Measurements from ENCODE around the gene LARP6.
"Not testable (repeated sequence)": the region's sequence is repeated elsewhere in the genome, so short reads cannot be mapped to it uniquely, and the experiment has no call there.

The LARP6 gene

DNA sequence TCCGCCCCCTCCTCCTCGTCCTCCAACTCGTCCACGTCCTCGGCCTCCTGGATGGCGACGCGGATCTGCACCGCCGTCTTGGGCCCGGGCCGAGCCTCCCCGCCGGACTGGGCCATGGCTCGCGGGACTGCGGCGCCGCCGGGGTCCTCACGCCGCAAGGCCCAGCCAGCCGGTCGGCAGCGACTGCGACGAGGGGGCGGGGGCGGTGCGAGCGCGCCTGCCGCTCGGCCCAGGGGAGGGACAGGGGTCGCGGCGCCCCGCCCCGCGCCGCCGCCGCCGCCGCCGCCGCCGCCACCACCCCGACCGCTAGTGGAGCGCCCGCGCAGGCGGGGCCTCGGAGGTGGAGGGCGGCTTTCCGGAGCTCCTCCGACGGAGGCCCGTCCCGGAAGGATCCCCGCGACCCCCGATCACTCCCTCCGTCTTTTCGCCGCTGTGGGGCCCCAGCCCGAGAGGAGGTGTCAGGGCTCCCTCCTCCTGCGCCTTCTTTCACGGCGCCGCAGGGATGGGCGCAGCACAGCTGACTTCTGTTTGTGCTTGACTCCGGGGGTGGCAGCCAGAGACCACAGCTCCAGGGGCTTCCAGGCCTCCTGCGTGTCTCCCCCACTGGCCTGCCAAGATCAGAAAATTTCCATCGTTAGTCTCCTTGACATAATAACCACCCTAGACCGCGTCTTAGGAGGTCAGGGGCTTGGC is at the start of gene LARP6:
Gene LARP6 (minus strand): TSS at position 185 of the 693 bp plus-strand sequence. CDS start 69 bp downstream, at position 116.
- DNase-seq (ENCODE audit: low read depth in 2 of 3, low spot score in 1 of 3): peak in 1 of 3 donors; percentile 10

DNA sequence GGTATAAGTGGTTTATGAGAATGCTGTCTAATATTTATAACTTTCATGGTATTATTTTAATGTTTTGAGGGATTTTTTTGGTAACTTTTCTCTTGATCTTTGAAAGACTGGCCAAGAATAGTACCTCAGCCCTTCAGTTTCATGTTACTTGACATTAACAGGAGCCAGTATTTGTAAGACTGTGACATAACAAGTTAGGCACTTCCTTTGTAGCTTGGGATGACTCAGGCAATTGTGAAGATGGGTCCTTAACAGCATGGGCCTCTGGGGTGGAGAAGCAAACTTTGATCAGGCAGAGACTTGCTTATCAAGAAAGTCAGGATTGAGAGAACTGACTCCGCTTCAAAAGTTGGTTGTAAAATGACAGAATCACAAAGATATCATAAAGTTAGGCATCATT is 48.1 kb upstream of the LARP6 start:
- DNase-seq (ENCODE audit: low read depth in 2 of 3, low spot score in 1 of 3): no peak

DNA sequence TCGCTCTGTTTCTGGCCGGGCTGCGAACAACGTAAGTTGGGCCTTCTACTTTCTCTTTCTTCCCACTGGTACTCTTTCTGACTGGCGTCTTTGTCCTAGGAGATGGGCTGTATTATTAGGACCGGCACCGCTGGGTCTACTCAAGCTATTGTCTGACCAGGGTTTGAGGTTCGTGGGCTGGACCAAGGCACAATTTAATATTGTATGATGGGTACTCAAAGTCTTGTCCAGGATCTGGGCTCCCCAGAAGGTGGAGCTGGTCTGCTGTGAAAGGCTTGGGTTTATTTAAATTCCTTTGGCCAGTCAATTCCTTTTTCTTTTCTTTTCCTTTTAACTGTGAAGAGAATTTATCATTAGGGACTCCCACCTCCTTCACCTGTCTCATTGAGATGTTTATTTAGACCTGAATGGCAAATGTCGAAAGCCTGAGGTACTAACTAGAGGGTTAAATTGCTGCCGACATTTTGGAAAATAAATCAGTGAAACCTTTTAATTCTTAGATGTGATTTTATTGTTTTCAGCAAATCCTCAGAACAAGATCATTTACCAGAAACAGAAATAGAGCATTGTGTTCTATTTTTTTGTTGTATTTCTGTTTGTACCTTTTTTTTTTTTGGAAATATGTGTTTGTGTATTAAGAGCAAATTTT is 39.1 kb upstream of the LARP6 start:
- no peak for DNase-seq (ENCODE audit: low read depth in 2 of 3, low spot score in 1 of 3)

DNA sequence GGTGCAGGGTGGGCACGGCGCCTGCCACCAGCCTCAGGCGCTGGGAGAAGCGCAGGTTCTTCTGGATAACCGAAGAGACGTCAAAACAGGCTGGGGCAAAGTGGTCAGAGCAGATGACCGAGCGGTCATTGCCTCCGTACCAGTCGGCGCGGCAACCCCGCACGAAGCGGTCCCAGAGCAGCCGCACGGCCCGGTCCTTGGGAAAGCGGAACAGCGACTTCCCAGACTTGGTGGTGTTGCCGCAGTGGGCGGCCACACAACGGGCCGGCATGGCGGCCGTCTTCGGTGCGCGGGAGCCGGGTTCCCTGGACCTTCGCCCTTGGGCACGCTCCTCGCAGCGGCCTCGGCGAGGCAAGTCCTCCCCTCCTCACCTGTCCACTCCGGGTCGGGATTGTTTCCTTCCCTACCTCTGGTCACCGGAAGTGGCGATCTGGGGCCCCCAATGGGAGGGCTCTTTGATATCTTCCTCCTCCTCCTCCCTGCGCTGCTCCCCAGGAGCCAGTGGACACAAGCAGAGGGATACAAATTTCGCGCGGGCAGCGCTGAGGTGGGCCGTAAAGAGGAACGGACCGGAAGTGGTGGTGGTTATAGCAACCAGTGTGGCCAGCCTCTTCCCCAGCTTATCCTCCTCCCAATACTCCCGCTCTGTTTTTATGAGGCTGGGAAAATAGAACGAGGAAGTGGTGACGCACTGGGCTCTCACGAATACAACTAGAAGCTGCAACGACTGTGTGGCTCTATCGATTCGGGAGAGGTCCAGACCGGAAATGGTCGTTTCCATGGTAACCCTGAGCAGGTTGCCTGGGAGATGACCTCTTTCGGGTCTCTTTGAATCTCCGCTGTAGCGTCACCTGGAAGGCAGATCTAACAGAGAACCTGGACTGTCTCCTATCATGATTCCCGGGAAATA is 38.3 kb upstream of the LARP6 start, which contains the start of the genes LRRC49 and THAP10:
Gene LRRC49 (plus strand): TSS at position 825 of the 910 bp plus-strand sequence. CDS start 69 bp downstream, at position 894.
Gene THAP10 (minus strand): TSS at position 432 of the 910 bp plus-strand sequence. CDS start 161 bp downstream, at position 271.
- peak; percentile 19 to 46 (median 35) for DNase-seq (ENCODE audit: low read depth in 2 of 3, low spot score in 1 of 3)

DNA sequence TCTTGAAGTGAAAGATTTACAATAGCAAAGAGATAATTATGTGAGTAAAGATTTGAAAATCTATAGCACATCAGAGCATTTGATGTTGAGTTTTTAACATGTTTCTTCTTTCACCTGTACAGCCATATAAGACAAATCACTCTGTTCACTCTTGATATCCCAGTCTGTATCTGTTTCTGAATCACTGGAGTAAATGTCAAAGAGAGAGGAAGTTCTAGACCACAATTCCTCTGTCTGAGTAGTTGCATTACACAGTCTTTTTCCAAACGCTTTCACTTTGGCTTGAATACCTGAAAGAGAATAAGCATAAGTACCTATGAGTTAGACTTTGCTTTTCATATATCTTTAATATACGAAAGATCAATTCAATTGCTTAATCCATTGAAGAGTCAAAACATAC is 28.4 kb upstream of the LARP6 start:
- DNase-seq (ENCODE audit: low read depth in 2 of 3, low spot score in 1 of 3): no peak

DNA sequence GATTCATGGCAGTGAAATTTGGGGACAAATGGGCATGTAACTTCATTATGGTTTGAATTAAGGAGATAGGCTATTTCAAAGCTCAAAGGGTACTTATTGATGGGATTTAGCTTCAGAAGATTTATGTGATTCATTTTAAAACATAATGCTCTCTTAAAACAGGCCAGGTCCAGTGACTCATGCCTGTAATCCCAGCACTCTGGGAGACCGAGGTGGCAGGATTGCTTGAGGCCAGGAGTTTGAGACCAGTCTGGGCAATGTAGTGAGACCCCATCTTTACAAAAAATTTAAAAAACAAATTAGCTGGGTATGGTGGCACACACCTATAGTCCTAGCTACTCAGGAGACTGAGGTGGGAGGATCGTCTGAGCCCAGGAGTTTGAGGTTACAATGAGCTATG is 26.8 kb upstream of the LARP6 start:
- no peak for DNase-seq (ENCODE audit: low read depth in 2 of 3, low spot score in 1 of 3)

DNA sequence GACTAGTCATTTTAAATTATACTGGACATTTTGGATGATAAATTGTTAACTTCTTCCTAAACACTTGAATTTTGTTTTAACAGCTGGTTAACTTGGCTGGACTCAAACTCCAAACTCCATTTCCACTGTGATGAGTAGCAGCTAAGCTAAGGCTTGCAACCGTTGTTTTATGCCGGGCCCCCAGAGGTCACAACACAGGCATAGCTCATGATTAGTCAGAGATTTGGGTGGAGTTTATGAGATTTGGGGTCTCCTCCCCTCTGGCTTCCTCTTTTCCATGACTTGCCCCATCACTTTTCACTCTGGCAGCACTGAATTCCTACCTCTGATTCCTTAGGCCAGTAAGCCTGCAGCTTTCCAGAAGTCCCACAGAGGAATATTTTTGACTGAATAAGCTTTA is 25.4 kb upstream of the LARP6 start:
- no peak for DNase-seq (ENCODE audit: low read depth in 2 of 3, low spot score in 1 of 3)

DNA sequence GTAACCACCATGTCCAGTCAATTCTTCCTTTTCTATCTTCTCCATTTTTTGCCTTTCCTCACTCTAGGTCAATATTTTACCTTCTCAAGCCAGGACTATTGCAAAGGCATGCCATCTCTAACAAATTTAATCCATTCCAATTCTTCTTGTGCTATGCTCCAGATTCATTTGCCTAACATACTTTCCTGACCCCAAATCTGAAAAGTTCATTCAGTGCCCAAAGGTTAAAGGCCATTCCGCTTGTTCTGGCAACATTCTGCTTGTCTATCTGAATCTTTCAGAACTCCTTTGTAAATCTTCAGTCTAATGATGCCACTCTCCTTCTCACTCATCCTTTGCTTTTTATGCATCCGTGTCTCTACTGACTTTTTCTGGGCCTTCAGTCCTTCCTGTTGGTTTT is 22.7 kb upstream of the LARP6 start:
- DNase-seq (ENCODE audit: low read depth in 2 of 3, low spot score in 1 of 3): no peak

DNA sequence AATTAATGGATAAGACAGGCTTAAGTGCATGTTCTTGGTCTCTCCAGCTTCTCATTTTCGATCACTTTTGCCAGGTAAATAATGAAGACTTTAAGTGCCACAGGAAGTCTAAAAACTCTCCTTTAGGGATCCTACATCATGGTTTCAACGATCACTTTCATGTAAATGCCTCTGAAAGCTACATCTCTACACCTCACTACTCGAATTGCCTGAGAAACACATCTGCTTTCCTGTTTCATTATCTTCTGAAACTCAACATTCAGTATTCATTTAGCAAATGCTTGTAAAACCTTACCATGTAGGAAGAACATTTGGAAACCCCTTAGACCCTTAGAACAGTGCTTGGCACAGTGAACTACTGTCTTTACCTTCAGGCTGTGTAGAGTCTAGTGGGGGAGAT is 22.1 kb upstream of the LARP6 start:
- DNase-seq (ENCODE audit: low read depth in 2 of 3, low spot score in 1 of 3): no peak

DNA sequence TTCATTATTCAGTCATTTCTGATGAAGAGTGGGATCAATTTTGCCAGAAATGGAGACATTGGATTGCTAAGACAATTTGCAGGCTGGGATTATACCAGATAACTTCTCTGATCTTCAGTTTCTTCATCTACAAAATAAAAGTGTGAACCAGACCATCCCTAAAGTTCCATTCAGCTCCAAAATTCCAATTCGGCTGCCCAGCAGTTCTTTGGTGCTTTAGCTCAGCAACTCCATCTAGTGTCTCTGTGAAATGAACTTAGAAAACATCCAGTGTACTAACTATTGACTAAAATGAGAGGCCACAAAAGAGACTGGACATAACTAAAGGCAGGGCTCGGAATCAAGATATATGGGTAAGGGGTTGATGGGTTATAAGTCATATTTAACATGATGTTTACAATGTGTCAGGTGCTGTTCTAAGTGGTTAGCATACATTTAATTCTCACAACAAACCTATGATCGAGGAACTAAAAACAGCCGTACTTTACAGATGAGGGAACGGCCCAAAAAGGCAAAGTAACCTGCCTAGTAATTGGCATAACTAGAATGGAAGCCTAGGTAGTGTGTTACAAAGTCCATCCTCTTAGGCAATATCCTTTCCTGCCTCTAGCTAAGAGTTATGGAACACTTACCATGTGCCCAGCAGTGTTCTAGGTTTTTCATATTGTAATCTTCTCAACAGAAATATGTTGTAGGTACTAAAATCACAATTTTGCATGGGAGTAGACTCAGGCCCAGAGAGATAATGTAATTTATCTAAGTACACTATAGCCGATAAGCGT is 21.2 kb upstream of the LARP6 start:
- DNase-seq (ENCODE audit: low read depth in 2 of 3, low spot score in 1 of 3): no peak

DNA sequence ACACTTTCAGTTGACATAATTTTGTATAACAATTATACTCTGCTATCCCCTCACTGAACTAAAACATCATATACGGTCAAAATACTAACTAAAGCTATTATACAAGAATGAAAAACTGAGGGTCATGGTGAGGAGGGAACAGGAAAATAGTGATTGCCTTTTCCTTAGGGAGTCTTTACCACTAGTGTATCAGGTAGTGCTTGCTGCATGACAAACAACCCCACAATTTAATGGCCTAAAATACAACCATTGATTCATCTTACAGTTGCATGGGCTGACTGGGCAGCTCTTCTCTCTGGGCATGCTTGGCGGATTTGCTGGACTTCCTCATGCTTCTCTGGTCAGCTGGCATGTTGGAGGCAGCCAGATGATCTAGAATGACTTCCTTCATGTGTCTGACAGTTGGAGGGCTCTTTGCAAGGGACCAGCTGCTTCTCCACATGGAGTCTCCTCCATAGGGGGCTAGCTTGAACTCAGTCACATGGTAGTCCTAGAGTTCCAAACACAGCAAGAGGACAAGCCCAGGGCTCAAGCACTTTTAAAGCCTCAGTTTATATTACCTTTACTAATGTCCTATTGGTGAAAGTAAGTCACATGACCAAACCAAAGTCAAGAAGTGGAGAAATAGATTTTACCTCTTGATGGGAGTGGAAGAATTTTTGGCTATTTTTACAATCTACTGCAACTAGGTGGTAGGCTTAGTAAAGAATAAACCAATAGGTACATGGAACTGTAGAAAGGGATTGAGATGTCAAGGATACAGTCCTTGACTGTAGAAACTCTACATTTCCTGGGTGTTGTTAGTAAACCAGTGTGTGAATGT is 19.5 kb upstream of the LARP6 start:
- DNase-seq (ENCODE audit: low read depth in 2 of 3, low spot score in 1 of 3): no peak

DNA sequence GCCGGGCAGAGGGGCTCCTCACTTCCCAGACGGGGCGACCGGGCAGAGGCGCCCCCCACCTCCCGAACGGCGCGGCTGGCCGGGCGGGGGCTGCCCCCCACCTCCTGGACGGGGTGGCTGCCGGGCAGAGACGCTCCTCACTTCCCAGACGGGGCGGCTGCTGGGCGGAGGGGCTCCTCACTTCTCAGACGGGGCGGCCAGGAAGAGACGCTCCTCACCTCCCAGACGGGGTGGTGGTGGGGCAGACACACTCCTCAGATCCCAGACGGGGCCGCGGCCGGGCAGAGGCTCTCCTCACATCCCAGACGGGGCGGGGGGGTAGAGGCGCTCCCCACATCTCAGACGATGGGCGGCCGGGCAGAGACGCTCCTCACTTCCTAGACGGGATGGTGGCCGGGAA is 17.5 kb upstream of the LARP6 start:
- DNase-seq (ENCODE audit: low read depth in 2 of 3, low spot score in 1 of 3): not testable (repeated sequence)

DNA sequence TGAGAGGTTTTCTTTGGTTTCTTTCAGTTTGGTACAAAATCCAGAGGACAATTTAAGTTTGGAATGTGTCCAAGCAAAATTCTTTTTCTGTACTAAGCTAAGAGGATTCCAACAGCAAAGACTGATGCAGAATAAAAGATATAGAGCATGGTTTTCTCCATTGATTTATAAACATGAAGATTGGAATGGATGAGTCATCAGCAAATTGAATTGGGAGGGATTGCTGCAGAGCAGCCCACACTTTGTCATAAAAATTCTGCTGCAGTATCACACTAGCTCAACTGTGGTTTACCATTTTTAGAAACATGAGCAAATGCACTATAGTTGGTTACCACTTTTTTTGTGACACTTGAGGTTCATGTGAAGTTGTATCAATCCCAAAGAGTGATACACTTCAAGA is 16.1 kb upstream of the LARP6 start:
- DNase-seq (ENCODE audit: low read depth in 2 of 3, low spot score in 1 of 3): no peak

DNA sequence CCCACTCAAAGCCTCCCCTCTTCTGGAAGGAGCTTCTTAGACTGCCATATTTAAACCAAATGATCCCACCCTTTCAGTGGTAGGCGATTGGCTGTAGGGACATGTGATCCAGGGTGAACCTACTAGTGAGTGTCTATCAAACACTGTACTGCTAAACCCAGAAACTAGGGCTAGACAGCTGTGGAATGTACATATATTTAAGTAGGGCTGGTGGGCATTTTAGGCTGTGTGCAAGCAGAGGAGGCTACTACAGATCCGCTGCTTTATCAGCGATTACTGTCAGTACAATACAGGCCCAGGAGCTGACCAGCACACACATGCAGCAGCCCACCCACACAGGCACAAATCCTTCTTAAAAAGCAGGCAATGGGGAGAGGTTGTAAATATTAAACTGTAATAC is 15.4 kb upstream of the LARP6 start:
- DNase-seq (ENCODE audit: low read depth in 2 of 3, low spot score in 1 of 3): no peak

DNA sequence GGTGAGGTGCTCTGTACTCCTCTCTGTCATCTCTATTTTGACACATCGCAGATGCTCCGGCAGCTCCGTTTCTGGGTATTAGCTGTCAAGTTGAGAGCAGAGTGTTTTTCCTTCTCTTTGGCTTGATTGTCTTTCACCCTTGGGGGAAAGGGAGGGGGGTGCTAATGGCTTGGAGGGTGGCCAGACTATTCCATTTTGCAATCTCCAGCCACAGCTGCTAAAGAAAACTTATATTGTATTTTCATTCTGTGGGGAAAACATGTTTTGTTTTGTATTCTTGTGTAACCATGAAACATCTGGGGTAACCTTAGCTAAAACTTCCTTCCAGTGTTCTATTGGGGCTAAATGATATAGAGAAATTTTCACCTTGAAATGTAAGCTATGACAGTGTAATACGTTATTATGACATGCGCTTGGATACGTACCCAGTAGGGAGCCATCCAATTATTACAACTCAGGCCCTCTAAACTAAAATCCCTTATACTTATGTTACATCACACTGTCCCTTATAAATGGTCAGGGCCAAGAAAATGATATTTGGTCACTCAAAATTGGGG is 14.0 kb upstream of the LARP6 start:
- DNase-seq (ENCODE audit: low read depth in 2 of 3, low spot score in 1 of 3): no peak

DNA sequence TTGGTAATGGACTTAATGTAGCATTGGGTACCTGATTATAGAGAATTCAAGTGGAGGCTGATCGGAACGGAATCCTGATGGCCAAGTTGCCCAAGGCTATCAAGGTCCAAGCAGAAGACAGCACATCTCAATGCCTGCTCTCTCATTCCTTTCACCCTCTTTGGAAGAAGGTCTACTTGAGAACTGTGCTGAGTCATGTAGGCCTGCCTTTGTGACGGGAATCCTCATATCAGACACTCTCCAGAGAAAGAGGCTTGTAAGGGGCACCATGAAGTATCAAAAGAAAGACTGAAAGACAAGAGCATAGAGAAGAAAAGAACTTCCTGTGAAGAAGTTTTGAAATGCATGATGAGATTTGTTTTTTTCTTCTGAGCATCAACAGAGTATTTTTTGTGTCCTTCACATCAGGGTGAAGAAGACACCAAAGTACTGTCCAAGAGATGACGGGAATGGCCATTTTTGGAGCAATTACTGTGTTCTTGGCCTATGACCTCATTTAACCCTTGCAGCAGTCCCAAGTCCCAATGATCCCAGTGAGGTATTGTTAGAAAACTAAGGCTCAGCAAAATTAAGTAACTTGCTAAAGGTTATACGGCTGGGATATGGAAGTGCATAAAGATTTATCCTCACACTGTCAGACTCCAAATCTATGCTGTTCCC is 13.2 kb upstream of the LARP6 start:
- no peak for DNase-seq (ENCODE audit: low read depth in 2 of 3, low spot score in 1 of 3)

DNA sequence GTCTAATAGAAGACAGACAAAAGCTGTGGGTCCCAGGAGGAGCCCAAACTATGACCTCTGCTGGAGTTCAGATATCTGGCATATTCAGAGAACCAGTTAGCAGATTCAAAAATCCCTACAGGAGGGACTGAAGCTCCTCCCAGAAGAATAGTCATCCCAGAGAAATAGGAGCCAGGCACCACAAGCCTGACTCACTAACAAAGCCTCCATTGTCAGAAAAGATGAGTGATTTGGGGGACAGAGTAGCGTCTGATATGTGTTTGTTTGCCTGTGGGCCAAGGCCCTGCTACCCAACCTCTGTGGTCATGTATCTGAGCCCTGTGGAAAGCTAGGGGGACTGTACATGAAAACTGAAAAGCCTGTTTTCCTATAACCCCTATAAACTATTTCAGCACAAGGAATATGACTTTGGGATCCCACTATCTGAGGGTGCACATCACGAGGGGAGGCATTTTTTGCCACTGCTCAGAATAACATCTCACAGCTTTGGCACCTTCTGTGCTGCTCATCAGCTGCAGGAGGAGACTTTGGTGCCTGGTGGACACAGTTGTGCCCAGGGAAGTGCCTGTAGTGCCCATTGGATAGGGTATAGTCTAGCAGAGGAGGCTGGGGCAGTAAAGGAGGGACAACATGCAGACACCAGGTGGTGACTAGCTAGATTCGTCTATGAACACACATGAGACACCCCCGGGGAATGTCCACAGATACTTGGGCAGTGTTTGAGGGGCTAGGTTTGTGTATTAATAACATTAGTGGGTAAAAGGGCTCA is 9.7 kb upstream of the LARP6 start:
- no peak for DNase-seq (ENCODE audit: low read depth in 2 of 3, low spot score in 1 of 3)

DNA sequence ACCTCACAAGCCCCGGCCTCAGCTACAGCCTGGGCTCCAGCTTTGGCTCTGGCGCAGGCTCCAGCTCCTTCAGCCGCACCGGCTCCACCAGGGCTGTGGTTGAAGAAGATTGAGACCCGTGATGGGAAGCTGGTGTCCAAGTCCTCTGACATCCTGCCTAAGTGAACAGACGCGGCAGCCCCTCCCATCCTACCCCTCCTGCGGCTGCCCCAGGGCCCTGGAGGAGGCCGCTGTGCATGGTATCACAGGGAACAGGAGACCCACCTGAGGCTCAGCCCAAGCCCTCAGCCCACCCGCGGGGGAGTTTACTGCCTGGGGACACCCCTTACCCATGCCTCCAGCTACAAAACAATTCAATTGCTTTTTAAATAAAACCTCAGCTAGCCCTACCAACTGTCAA is 6.0 kb upstream of the LARP6 start:
- DNase-seq (ENCODE audit: low read depth in 2 of 3, low spot score in 1 of 3): no peak

Data from stimulated activated CD4-positive, alpha-beta T cell treated with anti-CD3 and anti-CD28 coated beads, Interleukin-12 subunit alpha, Interleukin-12 subunit beta, amount 100 ng/mL, for 48 hours (primary cell).